ENCODE results near the gene CCNG1. TPM values are rescaled to one million over a fixed set of nuclear protein-coding genes. Genes with fewer than 3 reads are reported as not detected.

CCNG1 gene
- total RNA-seq, 1 donor from 2014 or later = 149 TPM

DNA sequence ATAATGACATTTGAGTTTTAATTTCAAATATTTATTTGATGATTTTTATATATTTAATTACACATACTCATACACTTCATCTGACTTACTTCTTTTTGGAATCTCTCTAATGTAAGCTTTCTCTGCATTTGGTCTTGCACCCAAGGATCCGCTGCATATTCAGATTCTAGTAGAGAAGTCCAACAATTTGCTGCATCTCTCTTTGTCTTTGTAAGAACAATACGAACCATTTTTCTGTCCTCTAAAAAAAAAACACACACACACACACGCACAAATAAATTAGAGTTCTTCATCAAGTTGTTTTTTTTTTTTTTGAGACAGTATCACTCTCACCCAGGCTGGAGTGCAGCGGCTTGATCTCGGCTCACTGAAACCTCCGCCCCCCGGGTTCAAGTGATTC is 19.4 kb downstream of the CCNG1 start:
- Mint-ChIP-seq H3K27me3 (ENCODE audit: unreplicated experiment) (peaks cover 6% of the 10 kb centered on the region), H3K4me3 (ENCODE audit: unreplicated experiment) (no peak overlapping the region), H3K27ac (ENCODE audit: unreplicated experiment) (no peak overlapping the region), H3K36me3 (ENCODE audit: unreplicated experiment) (peaks cover 4% of the 10 kb centered on the region), H3K9me3 (ENCODE audit: unreplicated experiment) (peaks cover 8% of the 10 kb centered on the region), H3K4me1 (ENCODE audit: low read depth, unreplicated experiment) (peaks cover 4% of the 10 kb centered on the region)
- TF ChIP-seq, protein P1, sequence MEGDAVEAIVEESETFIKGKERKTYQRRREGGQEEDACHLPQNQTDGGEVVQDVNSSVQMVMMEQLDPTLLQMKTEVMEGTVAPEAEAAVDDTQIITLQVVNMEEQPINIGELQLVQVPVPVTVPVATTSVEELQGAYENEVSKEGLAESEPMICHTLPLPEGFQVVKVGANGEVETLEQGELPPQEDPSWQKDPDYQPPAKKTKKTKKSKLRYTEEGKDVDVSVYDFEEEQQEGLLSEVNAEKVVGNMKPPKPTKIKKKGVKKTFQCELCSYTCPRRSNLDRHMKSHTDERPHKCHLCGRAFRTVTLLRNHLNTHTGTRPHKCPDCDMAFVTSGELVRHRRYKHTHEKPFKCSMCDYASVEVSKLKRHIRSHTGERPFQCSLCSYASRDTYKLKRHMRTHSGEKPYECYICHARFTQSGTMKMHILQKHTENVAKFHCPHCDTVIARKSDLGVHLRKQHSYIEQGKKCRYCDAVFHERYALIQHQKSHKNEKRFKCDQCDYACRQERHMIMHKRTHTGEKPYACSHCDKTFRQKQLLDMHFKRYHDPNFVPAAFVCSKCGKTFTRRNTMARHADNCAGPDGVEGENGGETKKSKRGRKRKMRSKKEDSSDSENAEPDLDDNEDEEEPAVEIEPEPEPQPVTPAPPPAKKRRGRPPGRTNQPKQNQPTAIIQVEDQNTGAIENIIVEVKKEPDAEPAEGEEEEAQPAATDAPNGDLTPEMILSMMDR (IDR thresholded peaks at IDR 0.05; ENCODE audit: partially characterized antibody, unreplicated experiment) = no peak
- no peak for DNase-seq

DNA sequence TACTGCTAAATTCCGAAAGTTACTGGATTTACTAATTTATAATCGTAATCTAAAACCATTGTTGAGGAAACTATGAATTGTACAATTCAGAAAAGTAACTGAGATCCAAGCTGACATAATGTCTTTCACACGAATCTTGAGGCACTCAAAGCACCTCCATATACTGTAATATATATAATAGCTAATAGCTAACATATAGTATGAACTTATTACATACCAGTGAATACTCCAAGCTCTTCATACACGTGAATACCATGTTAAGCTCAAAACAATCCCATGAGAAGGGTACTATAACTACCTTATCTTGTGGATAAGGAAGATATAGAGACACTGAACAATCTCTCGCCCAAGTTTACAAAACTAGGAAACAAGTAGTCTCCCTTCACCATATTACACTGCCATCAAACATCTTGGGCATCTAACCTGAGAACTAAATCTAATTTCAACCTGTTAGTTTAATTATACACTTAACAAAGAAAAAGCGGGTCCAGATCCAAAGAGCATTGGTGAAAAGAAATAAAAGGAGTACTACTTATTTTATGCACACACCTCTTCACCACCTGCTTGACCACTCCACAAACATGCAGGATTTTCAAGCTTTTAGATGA is 21.5 kb downstream of the CCNG1 start:
- peak overlapping the region; percentile 96 for H3K27ac Mint-ChIP-seq (ENCODE audit: unreplicated experiment)
- TF ChIP-seq, protein P1 (IDR thresholded peaks at IDR 0.05; ENCODE audit: partially characterized antibody, unreplicated experiment) = no peak
- H3K9me3 Mint-ChIP-seq (ENCODE audit: unreplicated experiment) = peaks cover 8% of the 10 kb centered on the region

DNA sequence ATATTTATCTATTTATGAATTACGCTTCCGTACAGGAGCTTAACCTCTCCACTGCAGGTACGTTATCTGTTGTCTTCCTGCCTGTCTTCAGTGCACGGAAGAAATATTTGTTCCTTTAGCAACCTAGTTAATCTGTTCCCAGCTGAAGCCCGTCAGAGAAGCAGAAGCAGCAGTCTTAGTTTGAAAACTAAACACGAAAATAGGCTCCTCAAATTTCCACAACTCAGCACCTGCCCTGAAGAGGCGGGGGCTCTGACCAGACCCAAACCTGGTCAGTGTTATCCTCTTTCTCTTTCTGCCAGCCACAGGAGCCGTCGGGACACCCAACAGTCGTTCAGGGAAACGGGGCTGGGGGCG is 22.0 kb downstream of the CCNG1 start:
- Mint-ChIP-seq H3K9me3 (ENCODE audit: unreplicated experiment) (peaks cover 8% of the 10 kb centered on the region), H3K4me3 (ENCODE audit: unreplicated experiment) (peak overlapping the region; percentile 99), H3K36me3 (ENCODE audit: unreplicated experiment) (peaks cover 4% of the 10 kb centered on the region), H3K27ac (ENCODE audit: unreplicated experiment) (peak overlapping the region; percentile 96), H3K4me1 (ENCODE audit: low read depth, unreplicated experiment) (peaks cover 4% of the 10 kb centered on the region), H3K27me3 (ENCODE audit: unreplicated experiment) (peaks cover 6% of the 10 kb centered on the region)
- TF ChIP-seq, protein P1 (IDR thresholded peaks at IDR 0.05; ENCODE audit: partially characterized antibody, unreplicated experiment) = no peak
- DNase-seq = no peak

More for the DNA sequence above, 21.5 kb downstream of the CCNG1 start:
- Mint-ChIP-seq H3K4me3 (ENCODE audit: unreplicated experiment) (peak overlapping the region; percentile 99), H3K36me3 (ENCODE audit: unreplicated experiment) (peaks cover 4% of the 10 kb centered on the region), H3K27me3 (ENCODE audit: unreplicated experiment) (peaks cover 6% of the 10 kb centered on the region), H3K4me1 (ENCODE audit: low read depth, unreplicated experiment) (peaks cover 4% of the 10 kb centered on the region)
- no peak for DNase-seq

DNA sequence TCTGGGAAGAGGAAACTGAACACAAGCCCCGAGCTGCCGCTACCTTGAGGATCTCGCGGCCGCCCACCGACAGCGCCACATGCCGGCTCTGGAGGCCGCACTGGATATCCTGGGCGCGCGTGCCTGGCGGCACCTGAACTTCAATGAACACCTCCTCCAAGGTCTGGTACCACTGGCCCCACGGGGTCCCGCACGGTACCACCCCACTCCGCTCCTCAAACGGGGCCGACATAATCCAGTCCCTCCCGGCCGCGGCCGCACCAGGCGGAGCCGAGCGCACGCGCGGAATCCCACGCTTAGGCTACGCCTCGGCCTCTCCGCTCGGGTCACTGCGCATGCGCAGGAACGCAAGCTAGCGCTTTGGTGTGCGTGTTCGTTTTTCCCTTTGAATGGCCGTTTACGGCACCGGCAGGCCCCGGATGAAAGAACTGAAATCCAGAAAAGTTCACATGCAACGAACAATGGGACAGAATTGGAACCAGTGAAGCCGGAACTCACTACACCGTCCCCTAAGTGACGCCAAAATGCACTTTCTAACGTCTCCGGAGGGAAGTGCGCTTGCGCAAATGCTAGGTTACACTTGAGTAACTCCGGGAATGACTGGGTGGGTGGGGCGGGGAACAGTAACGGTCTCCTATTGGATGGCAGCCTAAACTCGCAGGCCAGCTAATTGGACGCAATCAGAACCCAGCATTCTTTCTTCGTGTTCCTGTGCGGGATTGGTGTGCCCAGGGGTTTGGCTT is 22.6 kb downstream of the CCNG1 start, which contains the start of gene NUDCD2:
Gene NUDCD2, minus strand, starts transcription at position 284 of the 743 bp plus-strand sequence. Its CDS starts 52 bp downstream, at position 232.
- TF ChIP-seq, protein P1 (IDR thresholded peaks at IDR 0.05; ENCODE audit: partially characterized antibody, unreplicated experiment) = no peak
- H3K27me3 Mint-ChIP-seq (ENCODE audit: unreplicated experiment) = peaks cover 6% of the 10 kb centered on the region

More for the DNA sequence above, 22.6 kb downstream of the CCNG1 start, which contains the start of gene NUDCD2:
- peaks cover 4% of the 10 kb centered on the region for H3K4me1 Mint-ChIP-seq (ENCODE audit: low read depth, unreplicated experiment)
- peak within 1 kb of the TSS; percentile 96 for H3K27ac Mint-ChIP-seq (ENCODE audit: unreplicated experiment)
- DNase-seq = peak; percentile 97
- peaks cover 3% of the 10 kb centered on the region for H3K36me3 Mint-ChIP-seq (ENCODE audit: unreplicated experiment)
- H3K9me3 Mint-ChIP-seq (ENCODE audit: unreplicated experiment) = peaks cover 8% of the 10 kb centered on the region
- peak within 1 kb of the TSS; percentile 99 for H3K4me3 Mint-ChIP-seq (ENCODE audit: unreplicated experiment)

Data from glutamatergic neuron (in vitro differentiated cells).